HEK293 (cell line): ENCODE data around the gene CLN6.

Source experiments
- CTCF ChIA-PET: fragments of 350-600 bp; formaldehyde crosslinking; extraction: SDS; loops from one replicate; lab custom pipeline; 2021; ENCODE audit warnings: antibody characterized with exemption; lab: Yijun Ruan, JAX
- POLR2A ChIA-PET: fragments of 300-600 bp; formaldehyde crosslinking; extraction: SDS; loops from one replicate; lab custom pipeline; 2020; ENCODE audit warnings: antibody characterized with exemption, inconsistent platforms; lab: Yijun Ruan, JAX
- H3K27ac ChIP-seq: fragments of 200-500 bp; sonication (Bioruptor generic); 2 replicates; pipeline ENCODE4 v1.5.1; 2014; ENCODE audit warnings: low read depth, low read length, control low read depth, inconsistent platforms; ENCODE audit errors: extremely low read depth
- H3K36me3 ChIP-seq, 2 experiments: fragments of 200-500 bp in 1 of 2; sonication (Bioruptor generic) in 1 of 2; 1 replicate in 1 of 2; 2 replicates in 1 of 2; pipeline ENCODE4 v1.5.1; 2014 to 2017; ENCODE audit warnings: inconsistent platforms in 2 of 2, low read length in 2 of 2; ENCODE audit not compliant: control insufficient read depth in 2 of 2, insufficient read depth in 1 of 2
- H3K4me1 ChIP-seq: fragments of 200-500 bp; sonication (Bioruptor generic); 2 replicates; pipeline ENCODE4 v1.5.1; 2014; ENCODE audit warnings: mild to moderate bottlenecking, low read length, inconsistent platforms; ENCODE audit not compliant: control insufficient read depth, insufficient read depth
- H3K4me3 ChIP-seq: 2 replicates; pipeline ENCODE4 v1.5.1; 2011; ENCODE audit warnings: low read depth, mild to moderate bottlenecking, control low read depth, low read length, moderate library complexity
- H3K9me3 ChIP-seq: fragments of 200-500 bp; sonication (Bioruptor generic); 2 replicates; pipeline ENCODE4 v1.5.1; 2014; ENCODE audit warnings: low read depth, low read length, inconsistent platforms; ENCODE audit not compliant: control insufficient read depth, insufficient read depth
- BCL11A ChIP-seq: fragments of 450-650 bp; formaldehyde crosslinking; IDR thresholded peaks from 2 replicates; pipeline ENCODE4 v1.5.1; 2016; ENCODE audit warnings: low read depth, missing biosample characterization, missing genetic modification characterization
- GLIS2 ChIP-seq: fragments of 450-650 bp; formaldehyde crosslinking; IDR thresholded peaks from 2 replicates; pipeline ENCODE4 v1.5.1; 2016; ENCODE audit warnings: missing biosample characterization, missing genetic modification characterization
- INSM2 ChIP-seq: fragments of 450-650 bp; formaldehyde crosslinking; IDR thresholded peaks from 2 replicates; pipeline ENCODE4 v1.5.1; 2016; ENCODE audit warnings: missing biosample characterization, missing genetic modification characterization
- KLF16 ChIP-seq: fragments of 450-650 bp; formaldehyde crosslinking; IDR thresholded peaks from 2 replicates; pipeline ENCODE4 v1.5.1; 2017; ENCODE audit warnings: missing biosample characterization, missing genetic modification characterization
- OSR2 ChIP-seq: fragments of 450-650 bp; formaldehyde crosslinking; IDR thresholded peaks from 2 replicates; pipeline ENCODE4 v1.5.1; 2016; ENCODE audit warnings: missing biosample characterization, missing genetic modification characterization
- REPIN1 ChIP-seq: fragments of 450-650 bp; formaldehyde crosslinking; IDR thresholded peaks from 2 replicates; pipeline ENCODE4 v1.5.1; 2017; ENCODE audit warnings: missing biosample characterization, missing genetic modification characterization, low read depth
- REST ChIP-seq: fragments of 450-650 bp; formaldehyde crosslinking; IDR thresholded peaks from 2 replicates; pipeline ENCODE4 v1.5.1; 2016; ENCODE audit warnings: missing biosample characterization, missing genetic modification characterization
- YY1 ChIP-seq: fragments of 450-650 bp; formaldehyde crosslinking; IDR thresholded peaks from 2 replicates; pipeline ENCODE4 v1.5.1; 2018; ENCODE audit warnings: missing biosample characterization, missing genetic modification characterization
- ZBTB48 ChIP-seq: fragments of 450-650 bp; formaldehyde crosslinking; IDR thresholded peaks from 2 replicates; pipeline ENCODE4 v1.5.1; 2016; ENCODE audit warnings: missing biosample characterization, missing genetic modification characterization
- ZIC2 ChIP-seq: fragments of 450-650 bp; formaldehyde crosslinking; IDR thresholded peaks from 2 replicates; pipeline ENCODE4 v1.5.1; 2016; ENCODE audit warnings: missing biosample characterization, missing genetic modification characterization
- ZNF10 ChIP-seq: fragments of 450-650 bp; formaldehyde crosslinking; IDR thresholded peaks from 2 replicates; pipeline ENCODE4 v1.5.1; 2017; ENCODE audit warnings: missing biosample characterization, missing genetic modification characterization
- ZNF223 ChIP-seq: fragments of 450-650 bp; formaldehyde crosslinking; IDR thresholded peaks from 2 replicates; pipeline ENCODE4 v1.5.1; 2016; ENCODE audit warnings: missing biosample characterization, missing genetic modification characterization
- ZNF341 ChIP-seq: fragments of 450-650 bp; formaldehyde crosslinking; IDR thresholded peaks from 2 replicates; pipeline ENCODE4; 2016; ENCODE audit warnings: low read depth, missing biosample characterization, missing genetic modification characterization
- ZNF473 ChIP-seq: fragments of 450-650 bp; formaldehyde crosslinking; IDR thresholded peaks from 2 replicates; pipeline ENCODE4 v1.5.1; 2017; ENCODE audit warnings: missing biosample characterization, missing genetic modification characterization
- ZNF530 ChIP-seq: fragments of 450-650 bp; formaldehyde crosslinking; IDR thresholded peaks from 2 replicates; pipeline ENCODE4 v1.5.1; 2016; ENCODE audit warnings: low read depth, missing biosample characterization, missing genetic modification characterization
- ZNF600 ChIP-seq: fragments of 450-650 bp; formaldehyde crosslinking; IDR thresholded peaks from 2 replicates; pipeline ENCODE4 v1.5.1; 2016; ENCODE audit warnings: missing biosample characterization, missing genetic modification characterization
- ZNF707 ChIP-seq: fragments of 450-650 bp; formaldehyde crosslinking; IDR thresholded peaks from 2 replicates; pipeline ENCODE4 v1.5.1; 2016; ENCODE audit warnings: missing biosample characterization, missing genetic modification characterization

Gene CLN6

DNA sequence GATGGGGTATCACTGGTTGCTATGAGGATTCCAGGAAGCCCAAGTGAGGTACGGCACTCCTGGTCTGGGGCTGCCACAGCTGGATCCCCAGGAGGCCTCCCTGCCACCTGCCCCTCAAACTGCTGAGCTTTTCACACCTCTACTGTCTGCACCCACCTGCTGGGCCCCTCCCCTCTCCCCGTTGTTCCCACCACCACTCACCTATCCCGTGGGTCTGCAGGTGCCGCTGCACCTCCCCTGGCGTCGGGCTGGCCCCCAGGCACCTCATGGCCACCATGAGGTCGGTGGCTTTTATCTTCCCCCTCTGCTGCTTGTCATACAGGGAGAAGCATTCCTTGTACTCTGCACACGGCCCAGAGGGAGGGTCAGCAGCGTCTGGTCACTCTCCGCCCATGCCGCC is 30.2 kb downstream of the CLN6 start (continued):
- TF ChIP-seq INSM2 (no peak), ZNF530 (tag by site-specific recombination) (no peak), ZNF473 (no peak), YY1 (no peak), BCL11A (tag by site-specific recombination) (no peak), ZNF600 (tag by site-specific recombination) (no peak), OSR2 (no peak), ZIC2 (tag by site-specific recombination) (peak; percentile 47), GLIS2 (peak; percentile 47), KLF16 (no peak), REST (no peak), ZNF10 (tag by site-specific recombination) (no peak), ZNF707 (tag by site-specific recombination) (no peak)

- Histone ChIP-seq H3K36me3 (peaks cover 0 to 32% of the 10 kb centered on the region in 2 experiments), H3K4me3 (no peak overlapping the region), H3K9me3 (no peaks in the 10 kb centered on the region), H3K27ac (no peak overlapping the region), H3K4me1 (no peaks in the 10 kb centered on the region)
- TF ChIP-seq GLIS2 (peak; percentile 27; the same call in 1 of the 2 replicates), REPIN1 (tag by site-specific recombination) (no peak), ZNF223 (no peak)
- POLR2A ChIA-PET = no interaction called here
- CTCF ChIA-PET = no interaction called here
Observed at GRCh38 chr15:68197661-68198437, 31.7 kb downstream of the CLN6 start.

DNA sequence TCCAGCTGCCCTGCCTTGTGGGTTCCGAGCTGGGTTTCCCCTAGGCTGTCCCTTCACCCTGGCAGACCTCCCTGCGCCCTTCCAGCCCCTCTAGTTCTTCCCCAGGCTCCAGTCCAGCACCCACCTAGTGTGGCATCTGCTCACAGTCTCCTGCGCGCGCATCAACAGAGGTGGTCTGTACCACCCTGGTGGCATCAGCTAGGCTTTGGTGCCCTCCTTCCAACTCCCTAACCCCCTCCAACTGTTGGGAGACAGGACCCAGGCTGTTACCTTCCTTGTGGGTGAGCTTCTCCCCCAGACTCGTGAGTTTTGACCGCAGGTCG is 32.4 kb downstream of the CLN6 start:
- CTCF ChIA-PET = interaction anchor here (0.7 kb wide), 1 partner anchor 334 kb away, joined by 3 read pairs; no protein-coding TSS in a partner anchor

More for the DNA sequence above, 32.4 kb downstream of the CLN6 start:
- Histone ChIP-seq H3K4me3 (no peak overlapping the region), H3K4me1 (no peaks in the 10 kb centered on the region), H3K36me3 (peaks cover 0 to 39% of the 10 kb centered on the region in 2 experiments), H3K27ac (no peak overlapping the region), H3K9me3 (no peaks in the 10 kb centered on the region)
- TF ChIP-seq ZNF341 = peak; percentile 37; the same call in 1 of the 2 replicates
- TF ChIP-seq ZBTB48 (tag by site-specific recombination) = no peak
- POLR2A ChIA-PET = no interaction called here
